Kidney (tissue), 14 donors: Measurements from ENCODE around the gene KIAA1671. TPM values are rescaled to one million over a fixed set of nuclear protein-coding genes. Genes with fewer than 3 reads are reported as not detected.
"Not testable (repeated sequence)": the region's sequence is repeated elsewhere in the genome, so short reads cannot be mapped to it uniquely, and the experiment has no call there.

Source experiments
- DNase-seq, 5 donors: peaks; one replicate each; pipeline ENCODE4 v3.0.0-alpha.2; 2013 to 2020
- FAIRE-seq: peaks from 2 replicates; lab custom pipeline; 2012; peaks lifted over from hg19 to GRCh38; lab: Jason Lieb, UNC
- H3K27ac ChIP-seq, 2 donors: one replicate each; pipeline ENCODE4 v1.7.0; 2013; ENCODE audit warnings: low read depth in 2 of 2, low read length in 2 of 2, inconsistent platforms in 1 of 2
- H3K27me3 ChIP-seq: one replicate; pipeline ENCODE4 v1.7.1; 2013; ENCODE audit warnings: low read length, inconsistent platforms; ENCODE audit not compliant: control insufficient read depth, insufficient read depth
- H3K36me3 ChIP-seq, 3 donors: one replicate each; pipeline versions ENCODE4 v1.7.0 to v1.7.1; 2013; ENCODE audit warnings: low read length in 3 of 3, control low read depth in 1 of 3, inconsistent platforms in 1 of 3; ENCODE audit not compliant: insufficient read depth in 3 of 3, control insufficient read depth in 2 of 3
- H3K4me1 ChIP-seq, 3 donors: one replicate each; pipeline versions ENCODE4 v1.7.0 to v1.7.1; 2013; ENCODE audit warnings: low read length in 3 of 3, inconsistent platforms in 1 of 3, low read depth in 1 of 3; ENCODE audit not compliant: control insufficient read depth in 2 of 3, insufficient read depth in 2 of 3
- H3K4me3 ChIP-seq, 3 donors: one replicate each; pipeline versions ENCODE4 v1.7.0 to v1.8.1; 2013; ENCODE audit warnings: low read length in 3 of 3, control low read depth in 1 of 3, inconsistent platforms in 1 of 3
- H3K9ac ChIP-seq, 3 donors: one replicate each; pipeline versions ENCODE4 v1.7.0 to v1.7.1; 2013; ENCODE audit warnings: low read length in 3 of 3, control low read depth in 1 of 3, inconsistent platforms in 1 of 3
- H3K9me3 ChIP-seq, 3 donors: one replicate each; pipeline versions ENCODE4 v1.7.0 to v1.7.1; 2013; ENCODE audit warnings: low read length in 3 of 3, control low read depth in 1 of 3, inconsistent platforms in 1 of 3; ENCODE audit not compliant: control insufficient read depth in 2 of 3, insufficient read depth in 1 of 3
- CTCF ChIP-seq: IDR thresholded peaks from 3 replicates; pipeline ENCODE4 v1.5.1; 2012; ENCODE audit warnings: mild to moderate bottlenecking, moderate library complexity, borderline replicate concordance; ENCODE audit not compliant: insufficient read depth; ENCODE audit errors: extremely low read depth
- intact Hi-C: fragments of 100-400 bp; cut with DNase I; formaldehyde crosslinking; loops from one replicate; pipeline ENCODE4 v1.11.1; 2022
- polyA plus RNA-seq: library from polyadenylated mRNA; stranded (reverse); fragments of 350-450 nt; fragmentation: Illumina TruSeq; extraction: RNeasy Lipid Tissue Mini Kit (QIAGEN cat#74804); gene quantifications from one replicate; pipeline ENCODE4 v1.2.3, GENCODE V29; 2014; ENCODE audit warnings: low read depth, low replicate concordance; ENCODE audit not compliant: insufficient read depth
- total RNA-seq: library from RNA; stranded (reverse); fragmentation: NEBNext Ultra II Directional; extraction: Animal tissue kit (Norgen Biotek cat#: 25700); gene quantifications from one replicate; pipeline ENCODE4 v1.2.1, GENCODE V29; 2021
- donor health status: control.
- donor health status: control.
- donor health status: control.
- donor health status: control.
- donor health status: control.
- donor health status: DM: yes; HTN: yes; CAD: no.
- donor health status: Normal renal cell carcinoma (clear cell type).

Gene KIAA1671
- total and polyA plus RNA-seq, 2 donors from 2014 or later: 7.3 to 65.2 TPM

GRCh38 chr22:25235547-25236290 lies 283.2 kb downstream of the KIAA1671 start:
- Histone ChIP-seq H3K27ac (no peak overlapping the region), H3K9me3 (no peaks in the 10 kb centered on the region), H3K36me3 (no peaks in the 10 kb centered on the region), H3K4me1 (no peaks in the 10 kb centered on the region), H3K9ac (no peak overlapping the region), H3K4me3 (no peak overlapping the region), H3K27me3 (no peaks in the 10 kb centered on the region)
- FAIRE-seq: no peak
- peak; percentile 65 for TF ChIP-seq CTCF
- DNase-seq: peak; percentile 84 to 91 (median 87)
- intact Hi-C loops: loop anchor here (10.0 kb wide), 1 partner anchor 539 kb away; no protein-coding TSS in a partner anchor

GRCh38 chr22:25236417-25236816 lies 283.9 kb downstream of the KIAA1671 start:
- Histone ChIP-seq H3K27ac (no peak overlapping the region), H3K9me3 (no peaks in the 10 kb centered on the region), H3K27me3 (no peaks in the 10 kb centered on the region), H3K36me3 (no peaks in the 10 kb centered on the region), H3K9ac (no peak overlapping the region), H3K4me3 (no peak overlapping the region), H3K4me1 (no peaks in the 10 kb centered on the region)
- FAIRE-seq: no peak
- no peak for DNase-seq
- TF ChIP-seq CTCF: no peak
- intact Hi-C loops: loop anchor here (10.0 kb wide), 1 partner anchor 538 kb away; no protein-coding TSS in a partner anchor

- H3K27me3 ChIP-seq: no peaks in the 10 kb centered on the region
- FAIRE-seq (no peak), DNase-seq (no peak)
- H3K27ac ChIP-seq: no peak overlapping the region
- H3K36me3 ChIP-seq: no peaks in the 10 kb centered on the region
- TF ChIP-seq CTCF: no peak
- H3K4me1 ChIP-seq: no peaks in the 10 kb centered on the region
- no peak overlapping the region for H3K9ac ChIP-seq
- intact Hi-C loops: loop anchor here (10.0 kb wide), 1 partner anchor 537 kb away; no protein-coding TSS in a partner anchor
- no peak overlapping the region for H3K4me3 ChIP-seq
- H3K9me3 ChIP-seq: no peaks in the 10 kb centered on the region
These were observed 285.0 kb downstream of the KIAA1671 start for GRCh38 chr22:25237503-25237902.

GRCh38 chr22:25238058-25238457 lies 285.5 kb downstream of the KIAA1671 start:
- not testable (repeated sequence) for DNase-seq, FAIRE-seq, H3K27me3 ChIP-seq, H3K9ac ChIP-seq, H3K4me1 ChIP-seq, H3K36me3 ChIP-seq, H3K4me3 ChIP-seq, H3K27ac ChIP-seq, H3K9me3 ChIP-seq
- intact Hi-C loops: loop anchor here (10.0 kb wide), 1 partner anchor 537 kb away; no protein-coding TSS in a partner anchor

Other genes starting within 250 kb of the KIAA1671 start
- gene PIWIL3, start 178.0 kb upstream of the KIAA1671 start, total RNA-seq: not detected
- not detected for gene PIWIL3, start 178.0 kb upstream of the KIAA1671 start, polyA plus RNA-seq
- gene SGSM1, start 146.5 kb upstream of the KIAA1671 start, total RNA-seq: 4.7 TPM
- 3.6 TPM for gene SGSM1, start 146.5 kb upstream of the KIAA1671 start, polyA plus RNA-seq
- gene LHFPL7, start 6.0 kb upstream of the KIAA1671 start, total RNA-seq: not detected
- gene LHFPL7, start 6.0 kb upstream of the KIAA1671 start, polyA plus RNA-seq: not detected
- gene CRYBB3, start 247.1 kb downstream of the KIAA1671 start, total RNA-seq: not detected
- gene CRYBB3, start 247.1 kb downstream of the KIAA1671 start, polyA plus RNA-seq: 5.3 TPM